ENCODE data around the gene LRMDA.

- no peak for TF ChIP-seq ZNF580 (tag by site-specific recombination; IDR thresholded peaks at IDR 0.05)
- TF ChIP-seq PBX3 (CRISPR knock-in tag; IDR thresholded peaks at IDR 0.05), result no peak
- no peak for TF ChIP-seq ZBTB1 (tag by site-specific recombination; IDR thresholded peaks at IDR 0.05)
- TF ChIP-seq, protein P1, sequence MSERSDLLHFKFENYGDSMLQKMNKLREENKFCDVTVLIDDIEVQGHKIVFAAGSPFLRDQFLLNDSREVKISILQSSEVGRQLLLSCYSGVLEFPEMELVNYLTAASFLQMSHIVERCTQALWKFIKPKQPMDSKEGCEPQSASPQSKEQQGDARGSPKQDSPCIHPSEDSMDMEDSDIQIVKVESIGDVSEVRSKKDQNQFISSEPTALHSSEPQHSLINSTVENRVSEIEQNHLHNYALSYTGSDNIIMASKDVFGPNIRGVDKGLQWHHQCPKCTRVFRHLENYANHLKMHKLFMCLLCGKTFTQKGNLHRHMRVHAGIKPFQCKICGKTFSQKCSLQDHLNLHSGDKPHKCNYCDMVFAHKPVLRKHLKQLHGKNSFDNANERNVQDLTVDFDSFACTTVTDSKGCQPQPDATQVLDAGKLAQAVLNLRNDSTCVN (tag by site-specific recombination; optimal IDR thresholded peaks at IDR 0.05), result no peak
- no peak for TF ChIP-seq ZNF274 (IDR thresholded peaks at IDR 0.05; ENCODE audit: low read length)
- TF ChIP-seq ZNF274 (tag by site-specific recombination; IDR thresholded peaks at IDR 0.05; ENCODE audit: borderline replicate concordance), result no peak
- no peak for TF ChIP-seq MYNN (tag by site-specific recombination; IDR thresholded peaks at IDR 0.05; ENCODE audit: borderline replicate concordance)
- TF ChIP-seq, protein P2, sequence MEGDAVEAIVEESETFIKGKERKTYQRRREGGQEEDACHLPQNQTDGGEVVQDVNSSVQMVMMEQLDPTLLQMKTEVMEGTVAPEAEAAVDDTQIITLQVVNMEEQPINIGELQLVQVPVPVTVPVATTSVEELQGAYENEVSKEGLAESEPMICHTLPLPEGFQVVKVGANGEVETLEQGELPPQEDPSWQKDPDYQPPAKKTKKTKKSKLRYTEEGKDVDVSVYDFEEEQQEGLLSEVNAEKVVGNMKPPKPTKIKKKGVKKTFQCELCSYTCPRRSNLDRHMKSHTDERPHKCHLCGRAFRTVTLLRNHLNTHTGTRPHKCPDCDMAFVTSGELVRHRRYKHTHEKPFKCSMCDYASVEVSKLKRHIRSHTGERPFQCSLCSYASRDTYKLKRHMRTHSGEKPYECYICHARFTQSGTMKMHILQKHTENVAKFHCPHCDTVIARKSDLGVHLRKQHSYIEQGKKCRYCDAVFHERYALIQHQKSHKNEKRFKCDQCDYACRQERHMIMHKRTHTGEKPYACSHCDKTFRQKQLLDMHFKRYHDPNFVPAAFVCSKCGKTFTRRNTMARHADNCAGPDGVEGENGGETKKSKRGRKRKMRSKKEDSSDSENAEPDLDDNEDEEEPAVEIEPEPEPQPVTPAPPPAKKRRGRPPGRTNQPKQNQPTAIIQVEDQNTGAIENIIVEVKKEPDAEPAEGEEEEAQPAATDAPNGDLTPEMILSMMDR (tag by site-specific recombination; IDR thresholded peaks at IDR 0.05), result no peak
- TF ChIP-seq ZNF280D (tag by site-specific recombination; IDR thresholded peaks at IDR 0.05), result no peak
- TF ChIP-seq ZBTB49 (tag by site-specific recombination; IDR thresholded peaks at IDR 0.05; ENCODE audit: low read depth), result no peak
Observed at GRCh38 chr10:75610183-75610582, 178.8 kb downstream of the LRMDA start.
